Activated CD4-positive, alpha-beta memory T cell treated with anti-CD3 and anti-CD28 coated beads, Interleukin-2, amount 10 ng/mL, durations not matched to agents 7 days and 5 days (primary cell): ENCODE data around the gene ERC2. TPM values are rescaled to one million over a fixed set of nuclear protein-coding genes. Genes with fewer than 3 reads are reported as not detected.

Experiments used
- CTCF ChIA-PET: fragments of 350-600 bp; sonication (Branson Sonifier 250); formaldehyde crosslinking; loops from one replicate; lab custom pipeline; 2021; ENCODE audit warnings: antibody characterized with exemption, inconsistent platforms; lab: Charles Lee
- POLR2A ChIA-PET: fragments of 350-600 bp; sonication (Branson Sonifier 250); formaldehyde crosslinking; loops from one replicate; lab custom pipeline; 2021; ENCODE audit warnings: antibody characterized with exemption; lab: Charles Lee
- DNase-seq: peaks from one replicate; pipeline ENCODE4 v3.0.0-alpha.2; 2020
- H3K27ac Mint-ChIP-seq: one replicate; pipeline ENCODE4 v1.8.0; 2021; ENCODE audit warnings: mild to moderate bottlenecking, mixed read lengths
- H3K27me3 Mint-ChIP-seq: one replicate; pipeline ENCODE4 v1.8.0; 2021; ENCODE audit warnings: mixed read lengths
- H3K36me3 Mint-ChIP-seq: one replicate; pipeline ENCODE4 v1.8.0; 2021; ENCODE audit warnings: low read depth, mixed read lengths
- H3K4me1 Mint-ChIP-seq: one replicate; pipeline ENCODE4 v1.8.0; 2021; ENCODE audit warnings: mixed read lengths
- H3K4me3 Mint-ChIP-seq: one replicate; pipeline ENCODE4 v1.8.0; 2021; ENCODE audit warnings: mild to moderate bottlenecking, mixed read lengths
- H3K9me3 Mint-ChIP-seq: one replicate; pipeline ENCODE4 v1.8.0; 2021; ENCODE audit warnings: mixed read lengths
- total RNA-seq, 2 experiments: library from RNA; stranded (reverse); gene quantifications; one replicate each; pipeline ENCODE4 v1.2.3, GENCODE V29; 2021

The ERC2 gene
- total RNA-seq, 2 experiments from 2014 or later: not detected

- POLR2A ChIA-PET: no interaction called here
- Mint-ChIP-seq H3K27me3 (no peaks in the 10 kb centered on the region), H3K36me3 (no peaks in the 10 kb centered on the region), H3K4me1 (no peaks in the 10 kb centered on the region), H3K27ac (no peak overlapping the region), H3K9me3 (no peaks in the 10 kb centered on the region), H3K4me3 (no peak overlapping the region)
- DNase-seq: no peak
- CTCF ChIA-PET: no interaction called here
Measured at GRCh38 chr3:55719006-55719405, 749.3 kb downstream of the ERC2 start.

GRCh38 chr3:55718521-55718921 lies 749.7 kb downstream of the ERC2 start:
- CTCF ChIA-PET: no interaction called here
- H3K9me3 Mint-ChIP-seq: no peaks in the 10 kb centered on the region
- no peak overlapping the region for H3K27ac Mint-ChIP-seq
- POLR2A ChIA-PET: no interaction called here
- no peak overlapping the region for H3K4me3 Mint-ChIP-seq
- no peaks in the 10 kb centered on the region for H3K27me3 Mint-ChIP-seq
- no peak for DNase-seq
- H3K4me1 Mint-ChIP-seq: no peaks in the 10 kb centered on the region
- H3K36me3 Mint-ChIP-seq: no peaks in the 10 kb centered on the region

- CTCF ChIA-PET: no interaction called here
- Mint-ChIP-seq H3K27ac (no peak overlapping the region), H3K4me1 (no peaks in the 10 kb centered on the region), H3K27me3 (no peaks in the 10 kb centered on the region), H3K36me3 (no peaks in the 10 kb centered on the region), H3K9me3 (no peaks in the 10 kb centered on the region), H3K4me3 (no peak overlapping the region)
- no peak for DNase-seq
- POLR2A ChIA-PET: no interaction called here
Measured at GRCh38 chr3:55718074-55718473, 750.2 kb downstream of the ERC2 start.

GRCh38 chr3:55717481-55717880 lies 750.8 kb downstream of the ERC2 start:
- DNase-seq: no peak
- Mint-ChIP-seq H3K27me3 (no peaks in the 10 kb centered on the region), H3K36me3 (no peaks in the 10 kb centered on the region), H3K27ac (no peak overlapping the region), H3K4me3 (no peak overlapping the region), H3K4me1 (no peaks in the 10 kb centered on the region), H3K9me3 (no peaks in the 10 kb centered on the region)
- ChIA-PET POLR2A (no interaction called here), CTCF (no interaction called here)

- Mint-ChIP-seq H3K4me3 (no peak overlapping the region), H3K9me3 (no peaks in the 10 kb centered on the region), H3K27me3 (no peaks in the 10 kb centered on the region), H3K27ac (no peak overlapping the region), H3K4me1 (no peaks in the 10 kb centered on the region), H3K36me3 (no peaks in the 10 kb centered on the region)
- ChIA-PET CTCF (no interaction called here), POLR2A (no interaction called here)
- no peak for DNase-seq
Measured at GRCh38 chr3:55716611-55717225, 751.5 kb downstream of the ERC2 start.

- CTCF ChIA-PET: no interaction called here
- no peaks in the 10 kb centered on the region for H3K9me3 Mint-ChIP-seq
- DNase-seq: no peak
- H3K27ac Mint-ChIP-seq: no peak overlapping the region
- no peaks in the 10 kb centered on the region for H3K4me1 Mint-ChIP-seq
- no peak overlapping the region for H3K4me3 Mint-ChIP-seq
- no peaks in the 10 kb centered on the region for H3K27me3 Mint-ChIP-seq
- H3K36me3 Mint-ChIP-seq: no peaks in the 10 kb centered on the region
- POLR2A ChIA-PET: no interaction called here
Measured at GRCh38 chr3:55716044-55716443, 752.2 kb downstream of the ERC2 start.

- no peaks in the 10 kb centered on the region for H3K36me3 Mint-ChIP-seq
- ChIA-PET CTCF (no interaction called here), POLR2A (no interaction called here)
Measured at GRCh38 chr3:55714057-55714456, 754.2 kb downstream of the ERC2 start.

GRCh38 chr3:55711646-55712045 lies 756.6 kb downstream of the ERC2 start:
- H3K4me3 Mint-ChIP-seq: no peak overlapping the region
- no peaks in the 10 kb centered on the region for H3K4me1 Mint-ChIP-seq
- H3K36me3 Mint-ChIP-seq: no peaks in the 10 kb centered on the region
- DNase-seq: no peak
- no peaks in the 10 kb centered on the region for H3K27me3 Mint-ChIP-seq
- ChIA-PET CTCF (no interaction called here), POLR2A (no interaction called here)
- H3K27ac Mint-ChIP-seq: no peak overlapping the region
- H3K9me3 Mint-ChIP-seq: no peaks in the 10 kb centered on the region

More at GRCh38 chr3:55714057-55714456, 754.2 kb downstream of the ERC2 start:
- no peak overlapping the region for H3K27ac Mint-ChIP-seq
- no peak for DNase-seq
- no peaks in the 10 kb centered on the region for H3K4me1 Mint-ChIP-seq
- H3K4me3 Mint-ChIP-seq: no peak overlapping the region
- no peaks in the 10 kb centered on the region for H3K9me3 Mint-ChIP-seq
- no peaks in the 10 kb centered on the region for H3K27me3 Mint-ChIP-seq

- ChIA-PET CTCF (no interaction called here), POLR2A (no interaction called here)
- H3K4me3 Mint-ChIP-seq: no peak overlapping the region
- DNase-seq: no peak
- no peaks in the 10 kb centered on the region for H3K27me3 Mint-ChIP-seq
- H3K36me3 Mint-ChIP-seq: no peaks in the 10 kb centered on the region
- H3K27ac Mint-ChIP-seq: no peak overlapping the region
- no peaks in the 10 kb centered on the region for H3K4me1 Mint-ChIP-seq
- H3K9me3 Mint-ChIP-seq: no peaks in the 10 kb centered on the region
Measured at GRCh38 chr3:55709411-55710012, 758.8 kb downstream of the ERC2 start.

- ChIA-PET POLR2A (no interaction called here), CTCF (no interaction called here)
- H3K4me3 Mint-ChIP-seq: no peak overlapping the region
- H3K9me3 Mint-ChIP-seq: no peaks in the 10 kb centered on the region
- H3K27me3 Mint-ChIP-seq: no peaks in the 10 kb centered on the region
- no peak for DNase-seq
- no peak overlapping the region for H3K27ac Mint-ChIP-seq
- H3K36me3 Mint-ChIP-seq: no peaks in the 10 kb centered on the region
- H3K4me1 Mint-ChIP-seq: no peaks in the 10 kb centered on the region
Measured at GRCh38 chr3:55708921-55709320, 759.3 kb downstream of the ERC2 start.

- H3K27ac Mint-ChIP-seq: no peak overlapping the region
- H3K36me3 Mint-ChIP-seq: no peaks in the 10 kb centered on the region
- ChIA-PET CTCF (no interaction called here), POLR2A (no interaction called here)
- H3K4me3 Mint-ChIP-seq: no peak overlapping the region
- H3K4me1 Mint-ChIP-seq: no peaks in the 10 kb centered on the region
- H3K9me3 Mint-ChIP-seq: no peaks in the 10 kb centered on the region
- H3K27me3 Mint-ChIP-seq: no peaks in the 10 kb centered on the region
- DNase-seq: no peak
Measured at GRCh38 chr3:55708242-55708641, 760.0 kb downstream of the ERC2 start.

GRCh38 chr3:55704521-55704920 lies 763.7 kb downstream of the ERC2 start:
- CTCF ChIA-PET: no interaction called here
- Mint-ChIP-seq H3K9me3 (no peaks in the 10 kb centered on the region), H3K27ac (no peak overlapping the region), H3K4me3 (no peak overlapping the region), H3K36me3 (no peaks in the 10 kb centered on the region), H3K4me1 (no peaks in the 10 kb centered on the region), H3K27me3 (no peaks in the 10 kb centered on the region)
- no peak for DNase-seq
- POLR2A ChIA-PET: no interaction called here

- Mint-ChIP-seq H3K4me1 (no peaks in the 10 kb centered on the region), H3K9me3 (no peaks in the 10 kb centered on the region), H3K4me3 (no peak overlapping the region), H3K27ac (no peak overlapping the region), H3K27me3 (no peaks in the 10 kb centered on the region), H3K36me3 (no peaks in the 10 kb centered on the region)
- ChIA-PET CTCF (no interaction called here), POLR2A (no interaction called here)
- no peak for DNase-seq
Measured at GRCh38 chr3:55702822-55703221, 765.4 kb downstream of the ERC2 start.

GRCh38 chr3:55701997-55702396 lies 766.3 kb downstream of the ERC2 start:
- H3K27ac Mint-ChIP-seq: no peak overlapping the region
- ChIA-PET POLR2A (no interaction called here), CTCF (no interaction called here)
- DNase-seq: no peak
- no peaks in the 10 kb centered on the region for H3K36me3 Mint-ChIP-seq
- H3K4me3 Mint-ChIP-seq: no peak overlapping the region
- H3K4me1 Mint-ChIP-seq: no peaks in the 10 kb centered on the region
- H3K27me3 Mint-ChIP-seq: no peaks in the 10 kb centered on the region
- H3K9me3 Mint-ChIP-seq: no peaks in the 10 kb centered on the region
